ENCODE measurements around the gene TCF4. TPM values are rescaled to one million over a fixed set of nuclear protein-coding genes. Genes with fewer than 3 reads are reported as not detected.

Gene TCF4
- total and polyA plus RNA-seq, 7 donors, result 8.6 to 68.9 (median 36.8) TPM

GRCh38 chr18:55251254-55251971 lies 336.6 kb downstream of the TCF4 start:
- no peak for DNase-seq
- no peak for TF ChIP-seq CTCF (IDR thresholded peaks at IDR 0.05)
- peaks cover 32% of the 10 kb centered on the region for H3K4me1 ChIP-seq
- intact Hi-C loops (cut with DNase I), result loop anchor here in 1 of 2 donors (10.0 kb wide), 1 partner anchor 333 kb away; the partner anchor contains the start of gene TCF4
- peak overlapping the region; percentile 8 for H3K4me3 ChIP-seq
- ATAC-seq, result peak; percentile 66 to 79 (median 72)
- no peaks in the 10 kb centered on the region for H3K27me3 ChIP-seq (ENCODE audit: insufficient read depth in 3 of 3, low read length in 2 of 3)
- H3K27ac ChIP-seq, result peak overlapping the region; percentile 60
- no peaks in the 10 kb centered on the region for H3K9me3 ChIP-seq
- whole genome bisulfite sequencing, 3 donors, result 30 to 41% (median 32%) methylated on average over 13 of the region's 13 CpGs
- H3K36me3 ChIP-seq (ENCODE audit: insufficient read depth in 1 of 2, low read depth in 1 of 2), result peaks cover 0 to 47% of the 10 kb centered on the region in 2 donors

- Histone ChIP-seq H3K9me3 (no peaks in the 10 kb centered on the region), H3K27ac (no peak overlapping the region), H3K4me1 (peaks cover 33% of the 10 kb centered on the region), H3K36me3 (ENCODE audit: insufficient read depth in 1 of 2, low read depth in 1 of 2) (peaks cover 0 to 43% of the 10 kb centered on the region in 2 donors), H3K4me3 (no peak overlapping the region), H3K27me3 (ENCODE audit: insufficient read depth in 3 of 3, low read length in 2 of 3) (no peaks in the 10 kb centered on the region)
- TF ChIP-seq CTCF (IDR thresholded peaks at IDR 0.05), result no peak
- intact Hi-C loops (cut with DNase I), result loop anchor here in 1 of 2 donors (10.0 kb wide), 1 partner anchor 334 kb away; the partner anchor contains the start of gene TCF4
- DNase-seq (no peak), ATAC-seq (no peak)
- WGBS, 3 donors, result 70 to 88% (median 88%) methylated on average over 4 of the region's 4 CpGs
Observed at GRCh38 chr18:55250768-55251173, 337.2 kb downstream of the TCF4 start.

- ATAC-seq (no peak), DNase-seq (no peak)
- Histone ChIP-seq H3K4me1 (peaks cover 45% of the 10 kb centered on the region), H3K4me3 (no peak overlapping the region), H3K36me3 (ENCODE audit: insufficient read depth in 1 of 2, low read depth in 1 of 2) (peaks cover 0 to 31% of the 10 kb centered on the region in 2 donors), H3K27ac (no peak overlapping the region), H3K9me3 (no peaks in the 10 kb centered on the region), H3K27me3 (ENCODE audit: insufficient read depth in 3 of 3, low read length in 2 of 3) (no peaks in the 10 kb centered on the region)
- no peak for TF ChIP-seq CTCF (IDR thresholded peaks at IDR 0.05)
- WGBS, 3 donors, result 96 to 98% (median 96%) methylated on average over 6 of the region's 6 CpGs
- intact Hi-C loops (cut with DNase I), result loop anchor here in 1 of 2 donors (10.0 kb wide), 1 partner anchor 1325 kb away; no protein-coding TSS in a partner anchor
Observed at GRCh38 chr18:55249550-55249949, 338.4 kb downstream of the TCF4 start.

- peaks cover 45% of the 10 kb centered on the region for H3K4me1 ChIP-seq
- DNase-seq (no peak), ATAC-seq (no peak)
- intact Hi-C loops (cut with DNase I), result loop anchor here in 1 of 2 donors (10.0 kb wide), 1 partner anchor 1326 kb away; no protein-coding TSS in a partner anchor
- peaks cover 0 to 22% of the 10 kb centered on the region in 2 donors for H3K36me3 ChIP-seq (ENCODE audit: insufficient read depth in 1 of 2, low read depth in 1 of 2)
- H3K27ac ChIP-seq, result no peak overlapping the region
- H3K27me3 ChIP-seq (ENCODE audit: insufficient read depth in 3 of 3, low read length in 2 of 3), result no peaks in the 10 kb centered on the region
- TF ChIP-seq CTCF (IDR thresholded peaks at IDR 0.05), result no peak
- no peak overlapping the region for H3K4me3 ChIP-seq
- H3K9me3 ChIP-seq, result no peaks in the 10 kb centered on the region
- 60 to 95% (median 62%) methylated on average over 1 of the region's 1 CpG for WGBS, 3 donors
Observed at GRCh38 chr18:55248495-55248894, 339.5 kb downstream of the TCF4 start.

Measured in psoas muscle (tissue), 8 donors.